ENCODE results near the gene TMEM255A.

TMEM255A gene

DNA sequence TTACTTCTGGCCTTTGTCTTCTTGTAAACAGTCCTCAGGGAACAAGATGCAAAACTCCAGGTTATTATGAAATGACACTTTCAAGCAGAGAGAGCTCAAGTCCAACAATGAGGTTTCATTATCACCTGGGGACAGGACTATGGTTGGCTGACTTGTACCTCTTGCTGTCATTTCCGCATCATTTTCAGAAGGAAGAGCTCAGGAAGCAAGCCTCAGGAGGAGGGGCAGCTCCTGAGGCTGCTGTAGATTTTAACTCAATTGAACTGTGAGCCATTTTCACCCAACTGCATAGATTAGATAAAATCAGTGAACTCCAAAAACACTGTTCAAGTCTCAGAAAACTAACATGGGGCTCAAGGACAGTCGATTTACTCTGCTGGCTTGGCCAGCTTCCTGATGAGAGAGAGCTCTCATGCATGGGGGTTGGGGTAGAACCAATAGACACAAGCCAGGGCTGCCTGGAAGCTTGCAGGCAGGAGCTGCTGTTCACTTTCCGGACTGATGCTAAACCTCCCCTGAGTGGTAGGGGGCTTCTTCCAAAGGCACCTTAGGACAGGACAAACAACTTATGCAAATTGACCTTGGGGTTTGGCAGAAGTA is 23.6 kb downstream of the TMEM255A start:
- Histone ChIP-seq H3K9ac (ENCODE audit: low read length) (no peak overlapping the region), H4K8ac (ENCODE audit: low read depth, low read length) (no peak overlapping the region), H3K23ac (ENCODE audit: low read length) (no peak overlapping the region), H3K9me3 (ENCODE audit: insufficient read depth, low read depth, low read length) (no peaks in the 10 kb centered on the region), H3K4ac (ENCODE audit: low read depth, low read length) (no peak overlapping the region), H3K18ac (ENCODE audit: low read length) (no peak overlapping the region), H3K27ac (ENCODE audit: low read depth, low read length) (no peak overlapping the region), H2AFZ (ENCODE audit: insufficient read depth, low read length, poor library complexity) (no peak overlapping the region), H4K91ac (ENCODE audit: low read depth, low read length) (no peak overlapping the region), H3K4me2 (ENCODE audit: low read length) (no peak overlapping the region), H2BK12ac (ENCODE audit: low read length) (no peak overlapping the region), H3K14ac (ENCODE audit: low read length) (no peak overlapping the region), H2BK120ac (ENCODE audit: insufficient read depth, low read length, poor library complexity) (no peak overlapping the region), H2BK5ac (ENCODE audit: low read depth, low read length, poor library complexity) (no peak overlapping the region), H3K27me3 (ENCODE audit: insufficient read depth, low read length) (no peaks in the 10 kb centered on the region), H3K79me1 (ENCODE audit: low read length) (no peaks in the 10 kb centered on the region), H3K36me3 (ENCODE audit: control insufficient read depth in 1 of 2, insufficient read depth in 2 of 2, low read length in 2 of 2) (no peaks in the 10 kb centered on the region), H3K4me1 (ENCODE audit: control insufficient read depth in 1 of 2, insufficient read depth in 2 of 2, low read length in 2 of 2) (peaks cover 0 to 2% of the 10 kb centered on the region in 2 experiments), H3K4me3 (ENCODE audit: low read depth, low read length) (no peak overlapping the region), H3K79me2 (ENCODE audit: control insufficient read depth, insufficient read depth, low read length, poor library complexity) (no peaks in the 10 kb centered on the region), H2AK5ac (ENCODE audit: low read length) (no peak overlapping the region), H4K12ac (ENCODE audit: low read depth, low read length) (no peak overlapping the region)
- DNase-seq: no peak
- WGBS (ENCODE audit: extremely low coverage, insufficient coverage, insufficient read length): no CpG with 5 or more reads among the region's 3 CpGs

DNA sequence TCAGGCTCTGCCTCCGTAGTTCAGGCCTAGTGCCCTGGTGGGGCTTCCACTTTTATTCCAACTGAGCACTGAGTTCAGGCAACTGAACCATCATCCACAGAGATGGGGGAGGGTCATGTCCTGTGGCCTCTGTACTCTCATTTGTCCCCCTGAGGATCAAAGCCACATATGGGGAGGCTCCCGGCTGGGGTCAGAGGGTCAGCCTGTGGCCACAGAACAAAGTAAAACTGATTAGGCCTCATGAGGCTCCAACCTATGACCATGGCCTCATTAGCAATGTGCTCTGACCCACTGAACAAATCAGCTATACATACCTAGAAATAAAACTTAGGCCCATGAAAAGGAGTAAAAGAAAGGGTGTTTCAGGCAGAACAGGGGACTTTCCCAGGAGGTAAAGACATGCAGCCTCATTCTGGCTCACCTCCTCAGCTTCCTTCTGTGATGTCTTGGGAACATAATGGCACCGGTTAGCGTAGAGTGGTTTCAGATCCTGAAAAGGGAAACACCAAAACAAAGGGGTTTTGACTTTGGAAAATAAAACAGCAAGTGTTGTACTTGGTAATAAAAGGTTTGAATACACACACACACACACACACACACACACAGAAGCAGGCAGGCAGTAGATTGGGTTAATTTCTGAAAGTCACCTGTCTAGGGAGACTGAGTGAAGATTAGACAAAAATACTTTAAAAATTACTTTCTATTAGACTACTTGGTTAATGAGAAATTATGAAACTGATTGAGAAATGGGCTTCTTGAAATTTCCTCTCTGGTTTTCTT is 24.3 kb downstream of the TMEM255A start:
- H4K12ac ChIP-seq (ENCODE audit: low read depth, low read length): no peak overlapping the region
- H4K91ac ChIP-seq (ENCODE audit: low read depth, low read length): no peak overlapping the region
- no CpG with 5 or more reads among the region's 4 CpGs for WGBS (ENCODE audit: extremely low coverage, insufficient coverage, insufficient read length)
- no peaks in the 10 kb centered on the region for H3K9me3 ChIP-seq (ENCODE audit: insufficient read depth, low read depth, low read length)
- no peak overlapping the region for H3K14ac ChIP-seq (ENCODE audit: low read length)
- H2AK5ac ChIP-seq (ENCODE audit: low read length): no peak overlapping the region
- H3K4me3 ChIP-seq (ENCODE audit: low read depth, low read length): no peak overlapping the region
- no peaks in the 10 kb centered on the region for H3K79me1 ChIP-seq (ENCODE audit: low read length)
- H3K36me3 ChIP-seq (ENCODE audit: control insufficient read depth in 1 of 2, insufficient read depth in 2 of 2, low read length in 2 of 2): no peaks in the 10 kb centered on the region
- H3K23ac ChIP-seq (ENCODE audit: low read length): no peak overlapping the region
- no peak overlapping the region for H3K18ac ChIP-seq (ENCODE audit: low read length)
- no peak overlapping the region for H3K9ac ChIP-seq (ENCODE audit: low read length)
- no peak overlapping the region for H2BK12ac ChIP-seq (ENCODE audit: low read length)
- no peak for DNase-seq
- H2BK120ac ChIP-seq (ENCODE audit: insufficient read depth, low read length, poor library complexity): no peak overlapping the region
- H2BK5ac ChIP-seq (ENCODE audit: low read depth, low read length, poor library complexity): no peak overlapping the region
- H3K27me3 ChIP-seq (ENCODE audit: insufficient read depth, low read length): no peaks in the 10 kb centered on the region
- no peaks in the 10 kb centered on the region for H3K79me2 ChIP-seq (ENCODE audit: control insufficient read depth, insufficient read depth, low read length, poor library complexity)
- no peak overlapping the region for H4K8ac ChIP-seq (ENCODE audit: low read depth, low read length)
- H3K27ac ChIP-seq (ENCODE audit: low read depth, low read length): no peak overlapping the region
- H2AFZ ChIP-seq (ENCODE audit: insufficient read depth, low read length, poor library complexity): no peak overlapping the region
- H3K4me2 ChIP-seq (ENCODE audit: low read length): no peak overlapping the region
- peaks cover 0 to 2% of the 10 kb centered on the region in 2 experiments for H3K4me1 ChIP-seq (ENCODE audit: control insufficient read depth in 1 of 2, insufficient read depth in 2 of 2, low read length in 2 of 2)
- no peak overlapping the region for H3K4ac ChIP-seq (ENCODE audit: low read depth, low read length)

DNA sequence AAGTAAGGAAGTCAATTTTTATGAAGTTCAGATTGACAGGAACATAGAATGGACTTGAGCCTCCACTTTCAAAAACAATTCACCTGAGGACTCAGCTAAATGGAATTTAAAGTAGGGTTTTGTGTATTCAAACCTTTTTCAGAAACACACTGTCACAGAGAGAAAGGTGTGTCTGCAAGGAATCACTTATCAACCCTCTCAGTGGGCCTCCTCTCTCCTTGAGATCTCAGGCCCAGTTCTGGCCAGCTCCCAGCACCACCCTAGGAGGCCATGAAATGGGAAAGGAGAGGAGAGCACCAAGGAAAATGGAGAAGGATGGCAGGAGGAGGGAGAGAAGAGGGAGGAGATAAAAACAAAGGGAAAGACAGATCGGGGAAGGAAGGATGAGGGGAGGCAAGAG is 28.6 kb downstream of the TMEM255A start:
- Histone ChIP-seq H4K91ac (ENCODE audit: low read depth, low read length) (no peak overlapping the region), H2BK5ac (ENCODE audit: low read depth, low read length, poor library complexity) (no peak overlapping the region), H3K18ac (ENCODE audit: low read length) (no peak overlapping the region), H3K4me2 (ENCODE audit: low read length) (no peak overlapping the region), H3K14ac (ENCODE audit: low read length) (no peak overlapping the region), H4K8ac (ENCODE audit: low read depth, low read length) (no peak overlapping the region), H2AFZ (ENCODE audit: insufficient read depth, low read length, poor library complexity) (no peak overlapping the region), H3K9ac (ENCODE audit: low read length) (no peak overlapping the region), H3K4me3 (ENCODE audit: low read depth, low read length) (no peak overlapping the region), H3K23ac (ENCODE audit: low read length) (no peak overlapping the region), H4K12ac (ENCODE audit: low read depth, low read length) (no peak overlapping the region), H2BK12ac (ENCODE audit: low read length) (no peak overlapping the region), H3K4me1 (ENCODE audit: control insufficient read depth in 1 of 2, insufficient read depth in 2 of 2, low read length in 2 of 2) (peaks cover 0 to 2% of the 10 kb centered on the region in 2 experiments), H3K9me3 (ENCODE audit: insufficient read depth, low read depth, low read length) (no peaks in the 10 kb centered on the region), H3K27me3 (ENCODE audit: insufficient read depth, low read length) (no peaks in the 10 kb centered on the region), H3K79me2 (ENCODE audit: control insufficient read depth, insufficient read depth, low read length, poor library complexity) (no peaks in the 10 kb centered on the region), H3K4ac (ENCODE audit: low read depth, low read length) (no peak overlapping the region), H3K27ac (ENCODE audit: low read depth, low read length) (no peak overlapping the region), H3K79me1 (ENCODE audit: low read length) (no peaks in the 10 kb centered on the region), H2BK120ac (ENCODE audit: insufficient read depth, low read length, poor library complexity) (no peak overlapping the region), H3K36me3 (ENCODE audit: control insufficient read depth in 1 of 2, insufficient read depth in 2 of 2, low read length in 2 of 2) (no peaks in the 10 kb centered on the region), H2AK5ac (ENCODE audit: low read length) (no peak overlapping the region)
- no CpG with 5 or more reads among the region's 1 CpG for WGBS (ENCODE audit: extremely low coverage, insufficient coverage, insufficient read length)
- no peak for DNase-seq

DNA sequence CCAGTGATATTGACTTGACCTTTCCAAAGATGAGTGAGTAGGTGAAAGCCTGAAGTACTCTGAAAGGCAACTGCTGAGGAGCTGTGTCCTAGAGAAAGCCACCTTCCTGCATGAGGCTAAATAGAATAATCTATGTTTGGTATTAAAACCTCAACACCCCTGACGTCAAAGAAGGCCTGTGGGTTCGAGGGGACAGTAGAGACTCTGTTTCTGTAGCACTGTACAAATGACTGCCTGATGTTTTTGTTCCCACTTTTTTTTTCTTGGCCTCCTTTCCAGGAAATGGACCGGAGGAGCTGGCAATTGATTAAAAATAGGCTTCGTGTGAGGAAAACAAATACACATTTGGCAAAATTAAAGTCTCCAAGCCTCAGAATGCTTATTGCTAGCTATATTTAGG is 29.5 kb downstream of the TMEM255A start:
- H3K79me2 ChIP-seq (ENCODE audit: control insufficient read depth, insufficient read depth, low read length, poor library complexity): no peaks in the 10 kb centered on the region
- H3K23ac ChIP-seq (ENCODE audit: low read length): no peak overlapping the region
- H2BK12ac ChIP-seq (ENCODE audit: low read length): no peak overlapping the region
- H2AFZ ChIP-seq (ENCODE audit: insufficient read depth, low read length, poor library complexity): no peak overlapping the region
- no CpG with 5 or more reads among the region's 4 CpGs for WGBS (ENCODE audit: extremely low coverage, insufficient coverage, insufficient read length)
- H3K4me2 ChIP-seq (ENCODE audit: low read length): no peak overlapping the region
- no peaks in the 10 kb centered on the region for H3K27me3 ChIP-seq (ENCODE audit: insufficient read depth, low read length)
- no peaks in the 10 kb centered on the region for H3K79me1 ChIP-seq (ENCODE audit: low read length)
- H2AK5ac ChIP-seq (ENCODE audit: low read length): no peak overlapping the region
- H3K27ac ChIP-seq (ENCODE audit: low read depth, low read length): no peak overlapping the region
- no peak for DNase-seq
- no peak overlapping the region for H3K4me3 ChIP-seq (ENCODE audit: low read depth, low read length)
- no peak overlapping the region for H3K18ac ChIP-seq (ENCODE audit: low read length)
- H2BK120ac ChIP-seq (ENCODE audit: insufficient read depth, low read length, poor library complexity): no peak overlapping the region
- no peak overlapping the region for H3K14ac ChIP-seq (ENCODE audit: low read length)
- H4K91ac ChIP-seq (ENCODE audit: low read depth, low read length): no peak overlapping the region
- H2BK5ac ChIP-seq (ENCODE audit: low read depth, low read length, poor library complexity): no peak overlapping the region
- H3K4ac ChIP-seq (ENCODE audit: low read depth, low read length): no peak overlapping the region
- H4K12ac ChIP-seq (ENCODE audit: low read depth, low read length): no peak overlapping the region
- no peaks in the 10 kb centered on the region for H3K9me3 ChIP-seq (ENCODE audit: insufficient read depth, low read depth, low read length)
- no peak overlapping the region for H4K8ac ChIP-seq (ENCODE audit: low read depth, low read length)
- H3K36me3 ChIP-seq (ENCODE audit: control insufficient read depth in 1 of 2, insufficient read depth in 2 of 2, low read length in 2 of 2): no peaks in the 10 kb centered on the region
- H3K4me1 ChIP-seq (ENCODE audit: control insufficient read depth in 1 of 2, insufficient read depth in 2 of 2, low read length in 2 of 2): peaks cover 0 to 2% of the 10 kb centered on the region in 2 experiments
- no peak overlapping the region for H3K9ac ChIP-seq (ENCODE audit: low read length)
